MM.1S (cell line): ENCODE results near the gene SLC25A20.

Source experiments
- CTCF ChIP-seq: fragments of 300-600 bp; sonication (generic); IDR thresholded peaks from 2 replicates; pipeline ENCODE4 v1.5.1; 2016; ENCODE audit warnings: antibody characterized with exemption, low read length, mixed read lengths
- EZH2 ChIP-seq: fragments of 300-600 bp; sonication (generic); optimal IDR thresholded peaks from 2 replicates; pipeline ENCODE3; 2017; ENCODE audit warnings: low read depth, mild to moderate bottlenecking, antibody characterized with exemption, low read length, mixed read lengths
- EZH2phosphoT487 ChIP-seq: fragments of 300-600 bp; sonication (generic); IDR thresholded peaks from 2 replicates; pipeline ENCODE4 v1.6.1; 2018; ENCODE audit warnings: antibody characterized with exemption, low read length

GRCh38 chr3:48851407-48851806 is 47.3 kb downstream of the SLC25A20 start:
- TF ChIP-seq CTCF, result no peak
- TF ChIP-seq EZH2phosphoT487, result no peak
- TF ChIP-seq EZH2, result no peak
